Measurements from ENCODE around the gene CENPX.
"Not testable (repeated sequence)": the region's sequence is repeated elsewhere in the genome, so short reads cannot be mapped to it uniquely, and the experiment has no call there.

CENPX gene

DNA sequence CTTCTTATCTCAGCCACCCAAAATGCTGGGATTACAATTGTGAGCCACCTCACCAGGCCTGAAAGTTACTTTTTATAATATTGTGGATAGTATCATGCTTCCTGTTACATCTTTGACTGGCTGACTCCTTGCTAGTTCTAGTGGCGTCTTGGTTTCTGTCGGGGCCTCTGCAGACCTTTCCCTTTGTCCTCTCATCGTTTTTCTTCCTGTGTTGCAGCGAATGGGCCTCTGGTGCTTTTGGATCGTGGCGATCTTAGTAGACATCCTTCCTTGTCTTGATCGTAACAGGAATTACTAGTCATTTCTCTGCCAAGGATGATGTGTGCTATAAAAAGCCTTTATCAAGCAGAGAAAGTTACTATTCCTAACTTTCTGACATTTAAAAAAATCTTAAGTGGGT, 24.5 kb downstream of the CENPX start:
- ATAC-seq (no peak), DNase-seq (no peak)

DNA sequence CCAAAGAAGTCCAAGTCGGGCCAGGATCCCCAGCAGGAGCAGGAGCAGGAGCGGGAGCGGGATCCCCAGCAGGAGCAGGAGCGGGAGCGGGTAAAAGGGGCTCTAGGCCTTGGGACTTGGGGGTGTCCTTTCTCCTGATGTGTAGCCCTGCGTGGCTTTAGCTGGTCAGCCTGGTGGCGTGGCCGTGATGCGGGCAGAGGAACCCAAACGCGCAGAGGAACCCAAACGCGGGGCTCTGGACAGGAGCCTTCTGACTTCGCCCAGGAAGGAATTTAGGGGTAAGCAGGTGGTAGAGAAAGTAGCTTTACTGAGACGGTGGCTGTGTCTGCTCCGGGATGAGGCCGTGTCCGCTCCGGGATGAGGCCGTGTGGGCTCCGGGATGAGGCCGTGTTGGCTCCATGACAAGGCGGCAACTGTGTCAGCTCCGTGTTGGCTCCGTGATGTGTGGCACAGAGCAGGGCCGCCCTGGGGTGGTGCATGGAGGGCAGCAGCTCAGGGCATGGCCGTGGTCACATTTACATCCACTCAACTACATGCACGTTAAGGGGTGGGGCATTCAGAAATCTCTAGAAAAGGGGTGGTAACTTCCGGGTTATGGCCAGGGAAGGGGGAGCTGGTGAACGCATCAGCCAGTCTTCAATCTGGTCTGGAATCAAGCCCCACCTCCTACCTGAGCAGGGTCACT, 25.8 kb downstream of the CENPX start:
- ATAC-seq (no peak), DNase-seq (no peak)

DNA sequence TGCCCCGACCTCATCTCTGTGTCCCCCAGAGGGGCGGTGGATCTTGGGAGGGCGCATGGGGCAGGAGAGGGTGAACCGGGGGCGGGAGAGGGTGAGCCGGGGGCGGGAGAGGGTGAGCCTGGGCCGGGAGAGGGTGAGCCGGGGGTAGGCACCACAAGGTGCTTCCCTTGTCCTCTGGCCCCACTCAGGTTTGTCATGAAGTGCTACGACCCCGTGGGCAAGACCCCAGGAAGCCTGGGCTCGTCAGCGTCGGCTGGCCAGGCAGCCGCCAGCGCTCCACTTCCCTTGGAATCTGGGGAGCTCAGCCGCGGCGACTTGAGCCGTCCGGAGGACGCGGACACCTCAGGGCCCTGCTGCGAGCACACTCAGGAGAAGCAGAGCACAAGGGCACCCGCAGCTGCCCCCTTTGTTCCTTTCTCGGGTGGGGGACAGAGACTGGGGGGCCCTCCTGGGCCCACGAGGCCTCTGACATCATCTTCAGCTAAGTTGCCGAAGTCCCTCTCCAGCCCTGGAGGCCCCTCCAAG, 26.4 kb downstream of the CENPX start:
- no peak for DNase-seq
- ATAC-seq, result no peak

DNA sequence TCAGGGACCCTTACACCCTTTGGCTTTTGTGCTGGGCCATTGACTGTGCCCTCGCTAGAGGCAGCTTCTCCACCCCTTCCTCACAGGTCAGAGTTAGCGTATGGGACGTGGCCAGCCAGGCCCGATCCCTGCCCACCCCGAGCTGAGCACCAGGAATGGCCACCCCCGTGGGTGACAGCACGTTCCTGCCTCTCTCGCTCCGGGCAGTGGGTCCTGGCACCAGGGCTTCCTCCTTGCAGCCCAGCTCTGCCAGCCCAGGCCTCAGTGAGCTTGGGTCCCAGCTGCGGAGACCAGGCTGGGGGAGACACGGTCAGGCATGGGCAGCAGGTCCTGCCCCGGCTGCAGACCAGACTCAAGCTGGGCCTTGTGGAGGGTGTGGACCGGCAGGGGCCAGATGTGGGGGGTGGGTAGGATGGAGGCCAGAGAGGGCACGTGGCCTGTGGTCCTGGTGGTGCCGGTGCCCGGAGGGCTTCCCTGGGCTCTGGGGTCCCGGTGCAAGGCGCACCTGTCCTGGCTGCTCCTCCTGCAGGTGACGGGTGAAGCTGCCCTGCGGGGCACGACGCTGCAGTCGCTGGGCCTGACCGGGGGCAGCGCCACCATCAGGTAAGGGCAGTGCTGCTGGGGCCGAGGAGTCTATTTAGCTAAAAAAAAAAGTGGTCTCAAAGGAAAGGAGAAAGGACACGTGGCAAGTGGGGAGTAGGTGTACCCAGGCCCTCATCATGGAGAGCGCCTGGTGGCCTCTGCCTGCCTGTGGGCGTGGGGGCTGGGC, 27.0 kb downstream of the CENPX start:
- DNase-seq (no peak), ATAC-seq (no peak)

DNA sequence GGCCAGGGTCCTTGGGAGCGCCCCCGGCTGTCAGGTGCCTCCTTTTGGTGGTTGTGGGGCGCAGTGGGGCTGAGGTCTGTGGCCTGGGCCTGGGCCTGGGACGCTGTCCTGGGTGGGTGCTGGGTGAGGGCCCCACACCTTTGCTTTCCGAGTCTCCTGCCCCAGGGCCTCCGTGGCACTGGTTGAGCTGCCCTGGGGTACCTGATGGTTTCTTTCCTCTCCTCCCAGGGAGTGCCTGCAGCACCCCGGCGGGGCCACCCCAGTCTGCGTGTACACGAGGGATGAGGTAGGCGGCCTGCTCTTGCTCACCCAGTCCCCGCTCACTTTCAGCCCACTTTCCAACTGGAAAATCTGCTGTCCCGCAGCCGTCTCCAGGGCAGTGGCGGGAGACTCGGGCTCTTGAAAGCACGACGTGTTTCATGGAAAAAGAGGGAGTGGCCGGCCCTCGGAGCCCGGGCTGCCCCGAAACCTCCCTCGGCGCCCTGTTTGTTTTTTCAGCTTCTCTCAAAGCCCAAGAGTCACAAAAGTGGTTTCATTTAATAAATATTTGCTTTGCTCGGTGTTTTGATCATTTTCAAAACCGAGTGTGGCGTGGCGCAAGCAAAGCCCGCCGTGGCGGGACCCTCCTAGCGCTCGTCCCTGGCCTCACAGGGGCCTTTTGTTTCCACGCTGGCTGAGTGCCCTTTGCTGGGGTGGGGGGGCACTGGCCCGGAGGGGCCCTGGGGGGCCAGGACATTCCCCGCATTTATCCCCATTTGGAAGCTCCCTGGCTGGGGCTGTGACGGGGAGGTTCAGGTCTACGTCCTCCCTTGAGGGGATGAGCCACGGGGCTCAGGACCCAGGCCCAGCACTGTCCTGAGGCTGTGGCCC, 27.9 kb downstream of the CENPX start:
- DNase-seq (no peak), ATAC-seq (no peak)

DNA sequence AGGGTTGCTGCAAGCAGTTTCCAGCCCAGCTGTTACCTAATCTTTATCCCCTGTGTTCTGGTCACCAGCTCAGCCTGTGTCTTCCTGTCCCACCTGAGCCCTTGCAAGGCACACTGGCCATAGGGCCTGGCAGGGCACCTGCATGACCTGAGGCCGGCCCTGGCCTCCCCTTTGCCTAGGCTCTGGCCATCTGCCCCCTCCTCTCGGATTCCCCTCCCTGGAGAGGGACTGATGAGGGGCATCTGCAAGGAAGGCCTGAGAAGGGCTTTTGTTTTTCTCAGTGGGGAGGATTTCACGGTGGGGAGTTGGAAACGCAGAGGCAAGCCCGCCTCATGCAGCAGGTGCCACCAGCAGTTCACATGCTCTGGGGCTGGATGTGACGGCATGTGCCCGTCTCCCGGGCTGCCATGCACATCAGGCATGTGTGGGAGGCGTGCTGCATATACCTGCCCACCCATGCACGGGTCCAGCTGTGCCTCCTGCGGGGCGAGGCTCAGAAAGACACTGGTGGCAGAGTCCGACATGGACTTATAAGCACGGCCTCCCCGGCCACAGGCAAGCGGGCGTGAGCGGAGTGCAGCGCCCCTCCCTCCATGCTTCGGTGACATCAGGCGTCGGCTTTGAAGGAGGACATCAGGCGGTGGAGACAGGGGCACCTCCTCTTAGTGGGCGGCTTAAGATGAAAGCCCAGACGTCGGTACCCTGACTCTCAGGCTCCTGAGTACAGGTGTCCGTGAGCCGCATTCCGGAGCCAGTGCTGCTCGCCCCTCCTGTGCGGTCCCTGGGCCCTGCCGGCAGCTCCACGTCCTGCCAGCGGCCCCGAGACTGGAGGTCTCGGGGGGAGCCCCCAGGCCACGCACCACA, 28.7 kb downstream of the CENPX start:
- no peak for ATAC-seq
- no peak for DNase-seq

DNA sequence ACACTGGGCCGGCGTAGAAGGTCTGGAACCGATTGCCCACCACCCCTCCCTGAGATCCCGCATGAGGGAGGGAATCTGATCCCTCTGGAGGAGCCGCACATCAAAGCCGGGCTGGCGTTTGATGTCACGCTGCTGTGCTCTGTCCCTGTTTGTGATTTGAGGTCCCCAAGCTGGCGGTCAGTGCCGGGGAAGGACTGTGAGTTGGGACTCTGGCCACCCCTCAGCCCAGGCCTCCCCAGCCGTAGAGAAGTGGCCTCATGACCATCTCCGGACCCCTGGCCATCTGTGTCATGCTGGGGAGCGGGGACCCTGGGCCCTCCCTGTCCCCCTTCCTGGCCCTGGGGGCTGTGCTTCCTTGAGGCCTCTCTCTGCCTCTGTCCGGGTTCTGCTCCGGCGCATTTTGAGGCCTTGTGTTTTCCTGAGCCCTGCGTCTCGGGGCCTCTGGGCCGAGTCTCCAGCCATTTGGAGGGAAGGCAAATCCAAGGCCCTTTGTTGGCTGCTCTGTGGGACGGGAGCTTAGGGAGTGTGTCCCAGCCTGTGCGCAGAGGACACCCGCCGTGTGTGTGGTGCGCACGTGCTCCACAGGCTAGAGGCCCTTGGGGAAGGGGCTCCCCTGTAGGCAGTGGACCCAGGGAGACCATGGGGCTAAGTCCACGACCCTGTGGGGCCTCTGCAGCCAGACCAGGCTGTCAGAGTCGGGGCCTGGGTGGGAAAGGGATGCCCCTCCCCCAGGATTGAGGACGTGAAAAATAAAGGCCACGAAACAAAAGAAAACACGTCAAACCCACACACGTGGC, 30.2 kb downstream of the CENPX start:
- no peak for ATAC-seq
- DNase-seq, result no peak

DNA sequence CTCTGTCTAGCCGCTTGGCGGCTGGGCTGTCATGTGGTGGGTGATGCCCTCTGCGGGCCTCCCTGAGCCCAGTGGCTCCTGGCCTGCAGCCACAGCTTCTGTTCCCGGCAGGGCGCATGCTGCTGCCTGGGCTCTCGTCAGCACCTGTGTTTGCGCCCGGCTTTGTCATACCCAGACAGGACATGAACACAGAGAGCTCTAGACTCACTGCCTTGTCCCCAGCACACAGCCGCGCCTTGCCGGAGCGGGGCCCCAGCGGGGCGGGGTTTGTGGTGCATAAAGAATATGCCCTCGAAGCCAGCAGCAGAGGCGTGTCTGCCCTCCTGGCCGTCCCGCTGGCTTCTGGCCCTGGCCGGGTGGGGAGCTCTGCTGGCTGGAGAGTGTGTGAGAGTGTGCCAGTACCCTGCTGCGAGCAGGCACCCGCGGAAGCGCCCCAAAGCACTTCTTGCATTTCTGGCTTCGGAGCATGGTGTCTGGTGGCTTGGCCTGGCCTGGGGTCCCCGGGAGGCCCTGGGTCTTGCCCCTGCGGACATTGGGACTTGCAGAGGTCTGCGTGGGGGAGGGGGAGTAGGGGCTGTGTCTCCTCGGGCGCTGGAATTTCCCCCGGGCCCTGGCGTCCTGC, 30.9 kb downstream of the CENPX start:
- no peak for DNase-seq
- no peak for ATAC-seq

DNA sequence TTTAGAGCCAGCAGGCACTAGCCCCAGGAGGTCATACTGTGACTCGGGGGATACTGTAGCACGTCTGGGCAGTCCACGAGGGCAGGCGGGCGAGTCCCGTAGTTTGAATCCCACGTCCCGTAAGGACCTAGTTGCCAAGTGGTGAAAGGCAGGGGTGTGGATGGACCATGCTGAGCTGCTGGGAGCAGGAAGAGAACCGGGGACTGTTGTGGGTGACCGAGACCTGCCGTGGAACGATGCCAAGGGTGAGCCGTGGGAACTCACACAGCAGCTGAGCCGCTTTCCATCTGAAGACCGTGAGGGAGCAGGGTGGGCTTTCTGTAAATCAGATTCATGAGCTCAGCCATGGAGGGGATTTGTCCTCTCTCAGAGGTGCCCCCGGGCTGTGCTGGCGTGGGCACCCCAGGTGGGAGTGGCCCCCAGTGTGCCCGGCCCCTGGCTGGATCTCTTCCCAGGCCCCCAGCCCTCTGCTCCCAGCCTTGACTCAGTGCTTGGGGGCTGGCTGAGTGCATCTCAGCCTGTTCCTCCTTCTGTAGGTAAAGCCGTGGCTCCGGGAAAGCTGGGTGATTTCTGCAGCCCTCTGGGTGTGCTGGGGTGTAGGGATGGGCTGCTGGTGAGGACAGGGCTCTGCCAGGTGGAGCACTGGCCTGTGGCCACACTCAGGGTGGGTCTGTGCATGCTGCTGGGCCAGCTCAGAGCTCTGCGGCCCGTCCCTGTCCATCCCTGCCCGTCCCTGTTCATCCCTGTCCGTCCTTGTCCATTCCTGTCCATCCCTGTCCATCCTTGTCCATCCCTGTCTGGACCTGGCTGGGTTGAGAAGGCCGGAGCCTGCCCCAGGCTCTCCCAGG, 31.6 kb downstream of the CENPX start:
- no peak for DNase-seq
- ATAC-seq, result no peak

DNA sequence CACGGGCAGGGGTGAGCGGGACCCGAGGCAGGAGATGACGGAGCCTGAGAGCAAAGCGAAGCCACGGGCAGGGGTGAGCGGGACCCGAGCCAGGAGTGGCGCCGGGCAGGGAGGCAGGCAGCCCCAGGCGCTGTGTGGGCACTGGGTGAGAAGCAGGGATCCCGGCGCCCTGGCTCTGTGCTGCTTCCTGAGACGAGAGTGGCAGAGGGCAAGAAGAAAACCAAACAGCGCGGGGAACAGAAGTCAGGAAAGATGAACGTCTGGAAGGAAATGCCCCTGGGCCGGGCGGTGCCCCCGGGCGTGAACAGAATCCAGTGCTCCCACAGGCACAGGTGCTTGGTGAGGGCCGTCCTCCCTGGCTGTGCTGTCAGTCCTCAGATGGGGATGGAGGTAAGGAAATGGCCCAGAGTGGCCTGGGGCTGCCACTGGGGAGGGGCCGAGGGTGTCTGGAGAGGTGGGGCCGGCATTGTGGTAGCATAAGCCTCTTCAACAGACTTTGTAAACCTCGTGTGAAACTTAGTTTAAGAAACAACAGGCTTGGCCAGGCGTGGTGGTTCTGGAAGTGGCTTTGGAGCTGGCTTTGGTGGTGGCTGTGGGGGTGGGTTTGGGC, 35.4 kb downstream of the CENPX start:
- no peak for DNase-seq
- no peak for ATAC-seq

DNA sequence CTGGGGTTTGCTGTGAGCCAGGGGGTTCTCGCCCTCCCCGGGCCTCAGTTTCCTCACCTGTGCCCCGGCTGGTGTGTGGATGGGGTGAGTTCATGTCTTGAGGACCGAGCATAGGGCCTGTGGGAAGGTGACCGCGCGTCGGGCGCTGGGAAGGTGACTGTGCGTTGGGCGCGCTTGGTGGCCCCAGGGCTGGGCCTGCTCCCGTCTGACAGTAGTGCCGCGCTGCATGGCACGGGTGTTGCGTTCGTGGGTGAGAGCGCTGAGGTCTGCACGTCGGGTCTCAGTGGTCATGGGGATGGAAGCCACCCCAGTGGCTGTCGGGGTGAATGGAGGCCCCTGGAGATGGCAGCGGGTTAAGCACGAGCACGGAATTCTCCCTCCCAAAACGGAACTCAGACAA, 36.1 kb downstream of the CENPX start:
- DNase-seq, result no peak

DNA sequence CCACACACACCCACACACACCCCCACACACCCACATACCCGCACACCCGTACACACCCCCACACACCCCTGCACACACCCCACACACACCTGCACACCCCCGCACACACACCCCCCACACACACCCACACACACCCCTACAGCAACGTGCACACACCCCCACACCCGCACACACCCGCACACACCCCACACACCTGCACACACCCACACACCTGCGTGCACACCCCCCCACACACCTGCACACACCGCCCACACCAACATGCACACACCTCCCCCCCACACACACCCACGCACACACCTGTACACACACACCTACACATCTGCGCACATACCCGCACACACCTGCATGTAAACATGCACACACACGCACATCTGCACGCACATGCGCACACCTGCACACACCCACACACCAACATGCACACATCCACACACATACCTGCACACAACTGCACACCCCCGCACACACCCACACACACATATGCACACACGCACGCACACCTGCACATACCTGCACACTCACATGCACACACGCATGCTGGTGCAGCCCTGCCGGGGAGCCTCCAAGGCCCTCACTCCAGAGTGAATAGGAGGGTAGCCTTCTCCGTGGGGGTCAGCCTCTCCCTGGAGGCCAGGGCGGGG, 37.8 kb downstream of the CENPX start:
- no peak for DNase-seq
- no peak for ATAC-seq

More for the DNA sequence above, 36.1 kb downstream of the CENPX start:
- ATAC-seq, result no peak

DNA sequence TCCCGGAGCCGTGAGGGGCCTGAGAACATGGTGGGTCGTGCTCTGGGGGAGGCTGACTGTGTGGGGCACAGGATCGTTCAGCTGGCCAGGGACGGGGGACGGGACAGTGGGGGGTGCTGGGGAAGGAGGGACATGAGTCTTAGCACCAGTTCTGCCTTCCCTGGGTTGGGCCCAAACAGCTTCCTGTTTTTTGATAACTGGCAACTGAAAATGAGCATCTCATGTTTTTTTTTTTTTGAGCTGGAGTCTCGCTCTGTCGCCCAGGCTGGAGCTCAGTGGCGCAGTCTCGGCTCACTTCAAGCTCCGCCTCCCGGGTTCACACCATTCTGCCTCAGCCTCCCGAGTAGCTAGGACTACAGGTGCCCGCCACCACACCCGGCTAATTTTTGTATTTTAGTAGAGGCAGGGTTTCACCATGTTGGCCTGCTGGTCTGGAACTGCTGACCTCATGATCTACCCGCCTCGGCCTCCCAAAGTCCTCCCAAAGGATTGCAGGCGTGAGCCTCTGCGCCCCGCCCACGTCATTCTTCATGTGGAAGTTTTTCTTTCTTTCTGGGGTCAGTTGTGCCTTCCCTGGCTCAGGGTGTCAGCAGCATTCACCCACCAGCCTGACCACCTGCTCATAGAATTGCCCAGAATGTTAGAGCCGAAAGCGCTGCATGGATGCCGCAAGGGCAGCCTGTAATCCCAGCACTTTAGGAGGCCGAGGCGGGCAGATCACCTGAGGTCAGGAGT, 38.9 kb downstream of the CENPX start:
- ATAC-seq, result no peak

DNA sequence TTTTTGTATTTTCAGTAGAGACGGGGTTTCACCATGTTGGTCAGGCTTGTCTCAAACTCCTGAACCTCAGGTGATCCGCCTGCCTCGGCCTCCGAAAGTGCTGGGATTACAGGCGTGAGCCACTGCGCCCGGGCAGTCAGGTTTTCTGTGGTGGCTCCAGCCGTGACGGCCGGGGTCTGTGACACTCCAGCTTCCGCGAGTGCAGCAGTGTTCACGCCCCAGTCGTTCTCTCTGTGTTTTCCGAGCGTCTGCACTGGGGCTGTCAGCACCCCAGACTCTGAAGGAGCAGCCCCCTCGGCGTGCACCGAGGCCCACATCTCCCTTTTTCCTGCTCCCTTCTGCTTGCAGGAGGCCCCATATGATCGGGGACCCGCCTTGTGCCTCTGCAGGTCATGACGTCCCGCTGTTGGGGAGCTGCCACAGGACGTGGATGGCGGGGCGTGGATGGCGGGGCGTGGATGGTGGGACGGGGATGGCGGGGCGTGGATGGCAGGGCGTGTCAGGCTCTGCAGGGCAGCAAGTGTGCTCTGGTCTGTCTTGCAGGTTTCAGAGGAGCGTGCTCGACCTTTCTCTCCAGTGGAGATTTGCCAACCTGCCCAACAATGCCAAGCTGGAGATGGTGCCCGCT, 39.6 kb downstream of the CENPX start:
- no peak for ATAC-seq
- DNase-seq, result no peak

More for the DNA sequence above, 38.9 kb downstream of the CENPX start:
- DNase-seq, result no peak

DNA sequence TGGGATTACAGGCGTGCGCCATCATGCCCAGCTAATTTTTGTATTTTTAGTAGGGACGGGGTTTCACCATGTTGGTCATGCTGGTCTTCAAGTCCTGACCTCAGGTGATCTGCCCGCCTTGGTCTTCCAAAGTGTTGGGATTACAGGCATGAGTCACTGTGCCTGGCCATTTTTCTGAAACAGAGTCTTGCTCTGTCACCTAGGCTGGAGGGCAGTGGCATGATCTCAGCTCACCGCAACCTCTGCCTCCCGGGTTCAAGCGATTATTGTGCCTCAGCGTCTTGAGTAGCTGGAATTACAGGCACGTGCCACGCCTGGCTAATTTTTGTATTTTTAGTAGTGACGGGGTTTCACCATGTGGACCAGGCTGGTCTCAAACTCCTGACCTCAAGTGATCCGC, 41.2 kb downstream of the CENPX start:
- not testable (repeated sequence) for DNase-seq, ATAC-seq

DNA sequence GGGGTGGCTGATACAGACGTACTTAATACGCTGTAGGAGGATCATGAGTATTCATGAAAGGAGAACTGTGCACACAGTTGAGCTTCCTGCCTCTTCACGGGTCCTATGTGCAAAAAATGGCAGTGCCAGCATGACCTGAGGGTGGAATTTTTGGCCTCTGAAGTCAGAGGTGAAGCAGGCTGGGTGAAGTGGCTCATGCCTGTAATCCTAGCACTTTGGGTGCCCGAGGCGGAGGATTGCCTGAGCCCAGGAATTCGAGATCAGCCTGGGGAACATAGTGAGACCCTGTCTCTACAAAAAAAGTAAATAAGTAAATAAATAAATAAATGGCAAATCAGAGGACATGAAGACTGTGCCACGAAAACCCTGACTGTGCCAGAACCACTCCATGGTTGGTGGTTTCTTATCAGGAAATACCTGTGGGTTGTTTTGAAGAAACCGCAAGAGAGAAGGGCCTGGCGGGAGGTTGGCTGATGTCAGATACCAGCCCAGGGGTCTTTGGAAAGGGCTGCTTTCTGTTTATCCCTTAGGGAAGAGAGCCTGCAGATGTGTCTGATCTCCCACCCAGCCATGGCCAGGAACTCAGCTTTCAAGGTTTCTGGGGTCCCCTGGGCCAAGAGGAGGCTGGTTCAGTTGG, 41.9 kb downstream of the CENPX start:
- no peak for DNase-seq

DNA sequence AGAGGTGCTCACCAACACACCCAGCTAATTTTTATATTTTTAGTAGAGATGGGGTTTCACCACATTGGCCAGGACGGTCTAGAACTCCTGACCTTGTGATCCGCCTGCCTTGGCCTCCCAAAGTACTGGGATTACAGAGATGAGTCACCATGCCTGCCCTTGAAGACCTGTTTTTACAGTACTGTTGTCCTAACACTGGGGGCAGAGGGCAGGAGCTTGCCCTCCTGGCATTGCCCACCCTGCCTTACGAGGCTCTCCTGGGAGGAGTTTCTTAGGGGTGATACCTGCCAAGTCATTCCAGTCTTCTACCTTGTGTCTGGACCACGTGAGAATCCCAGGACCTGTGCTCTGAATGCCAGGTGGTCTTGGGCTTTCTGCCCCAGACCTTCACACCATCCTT, 42.6 kb downstream of the CENPX start:
- no peak for DNase-seq
- ATAC-seq, result no peak

More for the DNA sequence above, 41.9 kb downstream of the CENPX start:
- no peak for ATAC-seq
